GM18507 (cell line): ENCODE data around the gene ATP8A1.
"Not testable (repeated sequence)": the region's sequence is repeated elsewhere in the genome, so short reads cannot be mapped to it uniquely, and the experiment has no call there.

Source experiments
- DNase-seq: peaks from one replicate; pipeline ENCODE4 v3.0.0; 2011; ENCODE audit warnings: low read depth; ENCODE audit not compliant: insufficient read length; ENCODE audit errors: extremely low spot score
- FAIRE-seq: peaks from 2 replicates; lab custom pipeline; 2011; peaks lifted over from hg19 to GRCh38; lab: Jason Lieb, UNC

The ATP8A1 gene

DNA sequence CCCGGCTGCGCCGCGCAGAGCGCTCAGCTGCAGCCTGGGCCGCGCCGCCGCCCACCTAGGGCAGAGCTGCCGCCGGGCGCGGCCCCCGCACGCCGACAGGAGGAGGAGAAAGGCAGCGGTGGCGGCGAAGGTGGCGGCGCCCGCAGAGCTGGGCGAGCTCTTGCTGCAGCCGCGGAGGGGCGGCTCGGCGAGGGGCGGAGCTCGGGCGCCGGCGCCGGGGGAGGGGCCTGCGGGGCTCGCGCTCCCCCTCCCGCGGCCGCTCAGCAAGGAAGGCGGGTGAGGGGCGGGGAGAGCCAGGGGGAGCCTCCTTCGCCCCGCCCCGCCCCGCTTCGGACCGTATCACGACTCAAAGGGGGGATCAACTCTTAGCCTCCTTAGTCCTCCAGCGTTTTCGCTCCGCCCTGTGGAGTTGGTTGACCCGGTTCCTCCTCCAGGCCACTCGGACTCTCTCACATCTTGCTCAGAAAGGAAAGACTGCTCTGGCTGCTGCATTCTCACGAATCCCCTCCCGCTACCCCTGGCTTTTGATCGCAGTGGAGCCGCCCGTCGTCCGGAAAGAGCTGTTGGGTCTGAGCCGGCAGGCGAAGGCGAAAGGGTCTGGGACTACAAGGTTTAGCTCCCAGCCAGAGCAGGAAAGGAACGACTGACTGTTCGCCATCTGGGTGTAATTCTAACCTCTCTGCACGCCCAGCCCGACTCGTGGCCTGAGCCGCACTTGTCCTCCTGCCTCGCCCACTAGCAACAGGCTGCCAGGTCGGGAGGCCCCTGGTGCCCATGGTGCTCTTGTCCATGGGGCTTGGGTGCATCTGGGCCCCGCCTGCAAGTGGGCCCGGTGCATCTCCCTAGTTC lies at the start of gene ATP8A1:
TSS of gene ATP8A1 (minus strand) at position 162 of the 849 bp plus-strand sequence. CDS start 232 bp downstream, outside the sequence.
- DNase-seq = peak; percentile 87
- peak; percentile 91 for FAIRE-seq

DNA sequence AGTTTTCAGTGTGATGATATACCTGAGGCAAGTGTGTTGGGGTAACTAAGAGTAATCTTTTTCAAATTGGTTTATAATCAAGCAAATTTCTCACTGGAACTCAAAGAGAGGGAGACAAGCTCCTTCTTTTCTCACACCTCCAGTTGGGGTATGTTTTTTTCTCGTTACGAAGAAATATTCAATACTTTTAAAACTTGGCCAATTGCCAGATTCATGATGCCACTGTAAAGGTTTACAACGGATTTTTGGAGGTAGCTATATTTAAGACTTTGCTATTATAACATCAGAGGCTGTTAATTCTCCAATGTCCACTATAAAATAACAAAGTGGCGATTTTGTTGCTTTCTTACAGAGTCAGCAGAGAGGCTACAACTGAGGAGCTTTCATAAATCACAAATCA lies 49.2 kb upstream of the ATP8A1 start:
- FAIRE-seq = no peak
- no peak for DNase-seq

DNA sequence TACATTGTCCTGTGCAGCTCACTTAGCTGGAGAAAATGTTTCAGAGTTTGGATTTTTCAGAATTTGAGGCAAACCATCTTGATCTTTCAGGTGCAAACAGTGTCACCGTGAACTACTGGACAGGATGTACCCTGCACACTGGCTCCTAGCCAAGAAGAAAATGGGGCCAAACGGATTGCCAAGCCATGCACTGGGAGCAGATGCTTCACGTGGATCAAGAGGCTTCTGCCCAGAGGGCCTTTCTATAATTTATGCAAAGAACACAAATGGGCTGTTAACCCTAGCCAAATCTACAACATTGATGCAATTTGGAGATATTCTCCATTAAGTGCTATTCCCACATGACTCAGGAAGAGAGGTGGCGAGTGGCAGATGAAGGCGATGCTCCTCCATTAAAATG lies 46.9 kb upstream of the ATP8A1 start:
- DNase-seq (no peak), FAIRE-seq (no peak)

DNA sequence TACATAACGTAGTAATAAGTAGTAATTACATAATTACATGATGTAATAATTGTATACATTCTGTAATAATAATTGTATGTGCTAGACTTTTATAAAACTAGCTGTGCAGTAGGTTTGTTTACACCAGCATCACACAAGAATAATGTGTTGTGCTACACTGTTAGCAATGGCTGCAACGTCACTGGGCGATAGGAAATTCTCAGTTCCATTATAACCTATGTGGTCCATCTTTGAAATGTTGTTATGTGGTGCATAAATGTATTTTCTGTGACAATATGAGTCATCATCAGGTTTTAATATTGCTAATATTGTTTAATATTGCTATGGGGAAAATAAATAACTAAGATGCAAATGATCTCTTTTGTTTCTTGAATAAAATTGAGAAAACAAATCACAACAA lies 46.0 kb upstream of the ATP8A1 start:
- FAIRE-seq (no peak), DNase-seq (no peak)

DNA sequence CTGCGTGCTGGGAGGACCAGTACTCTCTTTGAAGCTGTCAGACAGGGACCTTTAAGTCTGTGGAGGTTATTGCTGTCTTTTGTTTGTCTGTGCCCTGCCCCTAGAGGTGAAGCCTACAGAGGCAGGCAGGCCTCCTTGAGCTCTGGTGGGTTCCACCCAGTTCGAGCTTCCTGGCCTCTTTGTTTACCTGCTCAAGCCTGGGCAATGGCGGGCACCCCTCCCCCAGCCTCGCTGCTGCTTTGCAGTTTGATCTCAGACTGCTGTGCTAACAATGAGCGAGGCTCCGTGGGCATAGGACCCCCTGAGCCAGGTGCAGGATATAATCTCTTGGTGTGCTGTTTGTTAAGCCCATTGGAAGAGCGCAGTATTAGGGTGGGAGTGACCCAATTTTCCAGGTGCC lies 44.9 kb upstream of the ATP8A1 start:
- not testable (repeated sequence) for DNase-seq, FAIRE-seq

DNA sequence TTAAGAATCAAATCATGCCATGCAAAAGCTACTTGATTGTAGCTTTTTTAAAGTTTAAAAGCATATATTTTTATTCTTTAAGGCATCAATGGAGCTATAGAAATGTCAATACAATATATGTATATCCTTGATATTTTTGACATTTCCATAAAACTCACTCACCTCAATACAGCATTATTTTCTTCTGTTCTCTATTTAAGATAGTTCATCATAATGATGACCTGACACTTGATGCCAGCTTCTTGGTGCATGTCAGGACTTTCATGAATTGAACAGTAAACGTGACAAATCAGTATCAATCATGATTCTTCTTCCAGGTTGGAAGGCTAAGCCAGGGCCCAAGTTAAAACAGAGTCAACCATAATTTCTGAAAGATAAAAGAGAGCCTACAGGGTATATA lies 33.6 kb upstream of the ATP8A1 start:
- no peak for FAIRE-seq
- DNase-seq = no peak

DNA sequence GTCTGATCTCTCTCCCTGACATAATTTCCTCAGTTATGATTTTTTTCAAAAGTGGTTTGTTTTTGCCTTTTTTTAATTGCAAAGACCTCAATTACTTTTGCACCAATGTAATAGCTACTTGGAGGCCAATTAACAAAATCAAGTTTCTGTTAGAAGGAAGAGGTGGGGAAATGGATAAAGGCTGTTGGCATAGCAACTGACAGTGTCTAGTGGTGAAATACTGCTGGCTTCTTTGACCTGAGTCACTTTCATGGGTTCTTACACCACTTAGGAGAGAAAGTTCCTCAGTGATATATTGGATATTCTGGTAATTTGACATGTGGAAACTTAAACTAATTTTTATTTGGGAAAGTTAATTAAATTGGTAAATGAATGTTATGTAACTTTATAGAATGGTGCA lies 26.5 kb upstream of the ATP8A1 start:
- DNase-seq (no peak), FAIRE-seq (no peak)

DNA sequence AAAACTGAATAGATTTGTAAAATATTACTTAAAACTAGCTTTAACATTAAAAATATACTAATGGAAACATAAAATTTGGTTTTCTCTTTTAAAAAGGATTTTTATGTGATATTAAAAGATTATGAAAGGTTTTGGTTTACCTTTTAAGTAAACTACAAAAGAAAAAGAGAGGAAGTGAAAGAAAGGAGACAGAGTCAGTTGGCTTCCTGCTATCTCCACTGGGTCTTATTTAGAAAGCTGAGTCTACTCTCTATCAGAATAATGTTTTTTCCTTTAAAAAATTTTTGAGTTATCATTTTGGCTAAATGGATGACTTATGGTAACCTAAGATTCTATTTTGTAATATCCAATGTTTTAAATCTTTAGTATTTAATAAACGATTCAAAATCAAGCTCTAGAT lies 21.6 kb upstream of the ATP8A1 start:
- FAIRE-seq (no peak), DNase-seq (no peak)

DNA sequence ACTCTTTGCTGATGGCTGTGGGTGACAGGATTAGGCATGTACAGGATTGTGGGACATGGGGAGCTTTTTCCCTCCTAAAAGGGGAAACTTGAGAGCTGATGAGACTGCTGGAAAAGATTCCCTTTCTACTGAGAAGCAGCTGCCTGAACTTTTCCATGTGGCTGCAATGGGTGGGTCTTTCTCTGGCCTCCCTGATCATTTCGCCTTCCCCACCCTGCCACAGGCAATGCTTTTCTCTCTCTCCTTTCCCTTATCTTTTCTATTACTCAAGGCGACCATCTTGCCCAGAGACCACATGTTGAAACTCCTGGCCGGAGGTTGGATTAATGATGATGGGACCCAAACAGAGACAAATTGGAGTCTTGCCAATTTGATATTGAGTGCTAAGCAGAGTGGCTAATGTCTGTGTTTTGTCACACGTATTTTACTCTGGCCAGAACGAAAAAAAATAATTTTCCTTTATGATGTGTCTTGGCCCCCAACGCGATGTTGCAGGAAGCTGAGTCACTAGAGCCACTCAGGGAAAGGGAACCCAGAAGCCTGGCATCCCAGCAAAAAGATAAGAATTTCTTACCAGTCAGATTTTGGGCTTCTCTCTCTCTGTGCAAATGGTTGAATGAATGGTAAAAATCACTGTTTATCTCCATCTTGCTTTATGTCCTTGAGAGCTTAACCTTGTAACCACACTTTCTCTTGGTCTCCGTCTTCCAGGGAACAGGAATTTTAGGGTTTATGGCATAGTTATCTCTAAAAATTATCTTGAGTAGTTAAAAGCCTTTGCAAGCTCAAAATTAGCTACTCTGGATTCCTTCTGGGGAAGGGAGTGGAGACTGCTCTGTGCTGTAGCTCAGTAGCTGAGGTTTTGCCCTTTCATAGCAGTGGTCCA lies 19.4 kb upstream of the ATP8A1 start:
- no peak for DNase-seq
- FAIRE-seq = no peak

DNA sequence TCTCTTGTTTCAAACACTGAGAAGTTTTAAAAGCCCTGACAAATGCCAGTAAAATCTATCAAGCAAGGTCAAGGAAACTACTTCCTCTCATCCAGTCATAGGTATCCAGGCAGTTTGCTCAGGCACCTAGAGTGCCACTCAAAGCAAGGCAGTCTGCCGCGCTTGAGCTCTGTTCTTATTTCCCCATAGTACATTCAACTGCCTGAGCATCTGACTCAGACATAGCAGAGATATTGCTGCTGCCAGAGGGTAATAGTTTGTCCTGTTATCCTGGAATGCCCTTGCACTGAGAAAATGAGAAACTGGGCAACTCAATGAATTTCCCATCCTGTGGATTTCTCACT lies 16.1 kb upstream of the ATP8A1 start:
- FAIRE-seq (no peak), DNase-seq (no peak)

DNA sequence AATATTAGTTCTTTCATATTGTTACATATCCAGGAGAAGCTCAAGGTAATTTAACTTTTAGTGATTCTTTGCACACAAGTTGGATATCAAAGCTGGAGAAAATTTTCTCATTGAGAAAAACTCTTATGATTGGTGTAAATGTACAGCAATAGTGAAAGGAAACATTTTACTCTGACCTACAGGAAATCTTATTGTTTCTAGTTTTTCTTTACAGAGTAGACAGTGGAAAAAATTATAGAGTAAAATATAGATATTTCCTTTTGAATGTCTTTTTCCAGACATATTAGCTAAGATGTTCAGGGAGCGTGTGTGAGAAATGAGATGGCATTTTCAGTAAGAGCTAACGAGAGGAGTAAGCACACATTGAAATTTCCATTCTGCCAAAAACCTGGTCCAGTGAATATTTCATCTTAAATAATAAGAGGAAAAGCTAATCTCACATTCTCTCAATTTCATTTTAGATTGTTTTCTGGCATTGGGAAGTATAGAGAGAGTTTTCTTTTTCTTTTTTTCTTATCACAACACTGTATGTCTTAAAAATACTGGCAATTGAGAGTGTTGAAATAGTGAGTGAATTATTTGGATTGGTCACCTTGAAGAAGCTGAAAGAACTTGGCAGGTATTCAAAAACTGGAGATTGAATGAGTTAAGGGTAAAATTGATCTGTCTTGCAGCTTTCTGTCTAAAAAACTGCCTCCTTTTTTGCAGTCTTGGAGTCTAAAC lies 15.6 kb upstream of the ATP8A1 start:
- DNase-seq = no peak
- FAIRE-seq = peak; percentile 35

DNA sequence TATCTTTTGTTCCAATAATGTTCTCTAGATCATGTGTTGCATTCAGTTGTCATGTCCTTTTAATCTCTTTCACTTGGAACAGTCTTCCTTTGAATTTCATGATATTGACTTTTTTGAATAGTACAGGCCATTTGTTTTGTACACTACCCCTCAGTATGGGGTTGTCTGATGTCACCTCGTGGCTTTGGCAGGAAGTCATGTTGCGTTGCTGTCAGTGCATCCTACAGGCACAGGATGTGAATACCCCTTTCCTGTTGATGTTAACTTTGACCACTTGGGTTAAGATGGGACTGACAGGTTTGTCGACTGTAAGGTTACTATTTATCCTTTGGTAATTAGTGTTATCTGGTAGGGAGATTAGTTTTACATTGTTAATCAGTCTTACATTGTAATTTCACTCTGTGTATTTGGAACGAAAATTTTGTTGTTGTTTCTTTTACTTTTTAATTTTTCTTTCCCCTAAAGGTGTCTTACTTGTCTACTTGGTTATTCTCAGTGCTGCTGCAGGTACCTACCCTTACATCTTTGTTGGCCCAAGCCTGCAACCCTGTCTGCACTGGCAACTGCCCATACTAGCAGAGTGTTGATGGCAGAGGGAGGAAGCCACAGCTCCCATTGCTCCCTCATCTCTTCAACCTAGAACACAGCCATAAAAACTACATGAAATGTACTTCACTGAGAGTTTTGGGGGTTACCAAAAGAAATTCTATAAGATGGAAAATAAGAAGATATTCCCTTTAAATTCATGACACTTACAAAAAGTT lies 14.7 kb upstream of the ATP8A1 start:
- peak; percentile 74 for FAIRE-seq
- DNase-seq = no peak

DNA sequence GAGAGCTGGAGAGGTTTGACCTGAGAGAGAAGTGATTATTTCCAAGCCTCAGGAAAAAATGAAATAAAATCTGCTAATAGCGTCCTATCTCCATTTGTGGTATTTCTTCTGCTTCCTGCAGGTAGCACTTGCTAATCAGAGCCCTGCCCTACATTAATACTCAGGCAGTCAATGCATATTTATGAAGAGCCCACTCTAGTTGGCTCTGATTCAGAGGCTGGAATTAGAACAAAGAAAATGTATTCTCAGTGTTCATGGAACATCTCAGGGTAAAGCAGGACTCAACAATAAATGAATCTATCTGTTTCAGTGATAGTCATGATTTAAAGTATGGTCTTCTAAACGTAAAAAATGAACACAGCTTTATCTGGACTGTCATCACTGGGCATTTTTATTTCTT lies 1.4 kb upstream of the ATP8A1 start:
- no peak for DNase-seq
- FAIRE-seq = no peak

DNA sequence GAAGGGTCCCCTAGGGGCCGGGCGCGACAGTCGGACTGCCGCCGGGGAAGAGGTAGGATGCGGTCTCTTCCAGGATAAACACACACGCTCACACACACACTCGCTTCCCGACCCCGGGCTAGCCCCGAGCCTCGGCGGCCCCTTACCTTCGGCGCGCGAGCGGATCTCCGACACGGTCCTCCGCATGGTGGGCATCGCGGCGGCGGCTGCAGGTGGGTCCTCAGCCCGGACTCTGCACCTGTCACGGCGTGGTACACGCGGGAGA lies 294 bp downstream of the ATP8A1 start:
- DNase-seq (no peak), FAIRE-seq (no peak)

DNA sequence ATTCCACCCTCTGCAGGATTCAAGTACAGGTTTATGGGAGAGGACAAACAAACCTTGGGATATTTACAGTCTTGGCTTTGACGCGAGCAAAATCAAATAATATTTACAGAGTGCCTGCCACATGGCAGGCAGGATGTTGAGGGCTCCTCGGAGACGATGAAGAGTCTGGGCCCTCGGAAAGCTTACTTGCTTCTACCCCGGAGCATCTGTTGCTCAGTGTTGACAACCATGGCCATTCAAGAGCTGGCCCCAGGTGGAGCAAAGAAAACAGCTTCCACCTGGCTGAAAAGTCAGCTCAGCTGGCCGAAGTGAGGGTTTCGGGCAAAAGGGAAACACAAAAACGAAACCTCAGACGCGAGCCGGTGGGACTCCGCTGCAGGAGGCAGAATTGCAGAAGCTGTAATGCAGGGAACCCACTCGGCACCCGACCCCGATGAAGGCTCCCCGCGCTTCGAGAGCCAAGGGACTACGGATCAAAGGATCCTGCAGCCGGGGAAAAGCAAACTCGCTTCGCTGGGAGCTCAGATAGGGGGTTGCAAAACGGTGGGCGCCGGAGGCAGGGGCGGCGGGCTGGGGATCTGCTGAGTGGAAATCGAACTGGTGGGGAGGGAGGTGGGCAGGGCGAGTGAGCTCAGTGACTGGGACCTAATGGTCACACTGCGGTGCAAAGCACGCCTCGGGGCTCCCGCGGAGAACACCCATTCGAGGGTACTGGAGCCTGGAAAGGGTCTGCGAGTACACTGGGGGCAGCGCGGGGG lies 805 bp downstream of the ATP8A1 start:
- DNase-seq = no peak
- FAIRE-seq = peak; percentile 92

DNA sequence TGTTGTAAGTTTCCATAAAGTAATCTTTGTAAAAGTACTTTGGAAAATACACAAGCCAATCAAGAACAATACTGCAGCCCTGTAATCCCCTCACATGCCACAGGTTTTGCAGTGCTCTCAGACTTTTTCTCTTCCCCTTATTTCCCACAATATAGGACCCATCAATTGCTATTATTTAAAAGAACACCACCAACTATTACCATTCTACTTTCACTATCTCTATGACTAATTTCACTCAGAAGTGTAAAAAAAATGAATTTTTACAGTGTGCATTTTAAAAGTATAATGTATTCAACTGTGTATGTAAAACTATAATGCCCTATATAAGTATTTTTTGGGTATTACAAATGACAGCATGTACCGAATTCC lies 1.7 kb downstream of the ATP8A1 start:
- FAIRE-seq = no peak

DNA sequence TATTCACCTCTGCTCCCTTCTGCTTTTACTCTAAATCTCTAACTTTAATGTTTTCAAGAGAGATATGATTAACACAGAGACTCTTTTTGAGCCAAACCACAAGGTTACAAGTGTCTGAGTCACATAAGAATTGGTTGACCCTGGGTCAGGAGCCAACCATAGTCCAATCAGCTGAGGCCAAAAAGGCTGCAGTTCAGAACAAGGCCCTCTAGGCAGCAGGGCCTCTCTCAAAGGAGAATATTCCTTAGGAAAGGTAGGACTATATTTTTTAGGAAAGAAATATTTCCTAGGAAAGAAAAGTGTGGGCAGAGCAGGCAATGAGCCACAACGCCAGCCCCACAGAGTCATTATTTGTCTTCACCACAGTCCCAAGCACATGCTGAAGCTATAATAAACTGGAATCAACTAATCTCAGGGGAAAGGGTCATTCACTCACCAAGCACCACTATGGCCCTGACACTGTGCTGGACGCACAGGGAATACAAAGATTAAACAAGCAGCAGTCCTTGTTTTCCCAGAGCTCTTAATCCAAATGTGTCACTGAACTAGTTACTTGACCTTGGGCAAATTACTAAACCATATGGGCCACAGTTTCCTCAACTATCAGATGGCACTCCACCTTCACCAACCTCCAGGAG lies 2.2 kb downstream of the ATP8A1 start:
- no peak for DNase-seq
- peak; percentile 82 for FAIRE-seq

More for the DNA sequence above, 1.7 kb downstream of the ATP8A1 start:
- no peak for DNase-seq
